ENCODE measurements around the gene CCDC174.

Gene CCDC174

GRCh38 chr3:14703128-14703750, 51.7 kb downstream of the CCDC174 start:
- no peak for DNase-seq (ENCODE audit: low spot score)

GRCh38 chr3:14703791-14704190, 52.2 kb downstream of the CCDC174 start:
- no peak for DNase-seq (ENCODE audit: low spot score)

GRCh38 chr3:14706096-14706495, 54.5 kb downstream of the CCDC174 start:
- no peak for DNase-seq (ENCODE audit: low spot score)

DNA sequence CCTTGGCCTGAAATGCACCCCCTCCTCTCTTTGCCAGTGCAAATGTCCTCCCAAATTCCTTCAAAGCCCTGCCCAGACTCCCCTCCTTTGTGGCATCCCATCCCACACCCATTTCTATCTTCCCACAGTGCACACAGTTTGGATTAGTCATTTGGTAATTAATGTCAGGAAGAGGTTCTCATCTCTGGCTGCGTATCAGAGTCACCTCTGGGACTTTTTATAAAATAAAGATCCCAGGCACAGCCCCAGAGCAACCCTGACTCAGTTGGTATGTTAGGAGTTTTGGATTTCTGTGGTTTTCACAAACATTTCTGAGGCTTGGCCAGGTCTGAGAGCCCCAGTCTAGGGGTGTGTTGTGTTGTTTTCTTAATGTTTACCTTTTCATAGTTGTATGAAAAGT, 65.0 kb downstream of the CCDC174 start:
- no peak for DNase-seq (ENCODE audit: low spot score)

DNA sequence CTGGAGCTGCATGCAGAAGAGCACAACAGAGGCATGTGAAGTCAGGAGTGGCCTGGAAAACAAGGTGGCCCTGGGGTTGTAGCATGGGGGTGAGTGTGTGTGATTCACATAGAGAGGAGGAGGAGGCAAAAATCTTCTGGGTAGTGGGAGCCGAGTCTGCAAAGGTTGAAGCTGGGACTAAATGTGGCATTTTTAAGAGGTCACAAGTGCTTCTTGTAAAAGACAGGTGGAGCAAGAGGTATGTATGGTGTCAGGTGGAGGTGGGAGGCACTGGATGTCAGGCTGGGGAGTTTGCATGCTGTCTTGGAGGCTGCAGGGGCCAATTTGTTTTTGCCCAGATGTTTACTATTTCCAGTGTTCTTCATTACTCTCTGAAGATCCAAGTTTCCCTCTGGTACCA, 65.7 kb downstream of the CCDC174 start:
- no peak for DNase-seq (ENCODE audit: low spot score)

DNA sequence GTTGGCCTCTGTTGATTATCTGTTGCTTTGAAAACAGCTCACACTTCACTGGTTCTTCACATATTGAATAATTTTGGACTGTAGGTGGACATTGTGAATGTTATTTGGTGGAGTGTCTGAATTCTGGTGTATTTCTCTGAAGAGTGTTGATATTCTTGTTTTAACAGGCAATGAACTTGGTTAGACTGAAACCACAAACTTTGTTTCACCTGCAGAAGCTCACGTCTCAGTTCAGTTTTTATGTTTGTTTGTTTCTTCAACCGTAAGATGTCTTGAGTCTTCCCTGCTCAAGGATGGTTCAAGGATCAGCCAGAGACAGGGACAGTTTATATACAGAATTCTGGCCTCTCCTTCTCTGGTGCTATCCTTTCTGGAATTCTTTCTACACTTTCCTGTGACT, 67.0 kb downstream of the CCDC174 start:
- DNase-seq (ENCODE audit: low spot score): no peak

DNA sequence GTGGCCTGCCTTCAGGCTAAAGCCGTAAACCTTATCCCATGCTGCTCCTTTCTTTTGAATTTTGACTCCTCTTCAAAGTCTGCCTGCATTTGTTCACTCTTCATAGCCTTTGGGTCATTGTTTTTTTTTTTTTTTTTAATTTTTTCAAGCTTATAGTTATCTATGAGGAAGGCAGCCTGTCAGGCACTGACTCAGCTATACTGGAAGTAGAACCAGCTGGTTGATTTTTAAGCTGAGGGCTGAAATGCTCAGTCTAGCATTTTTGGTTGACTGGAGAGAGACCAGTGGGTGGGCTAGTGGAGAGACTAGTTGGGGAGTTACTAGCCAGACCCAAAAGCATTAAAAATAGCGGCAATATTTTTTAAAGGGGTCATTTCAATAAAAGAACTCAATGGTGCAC, 67.4 kb downstream of the CCDC174 start:
- no peak for DNase-seq (ENCODE audit: low spot score)

GRCh38 chr3:14721126-14721864, 69.7 kb downstream of the CCDC174 start:
- no peak for DNase-seq (ENCODE audit: low spot score)
